ENCODE results near the gene DDRGK1. TPM values are rescaled to one million over a fixed set of nuclear protein-coding genes. Genes with fewer than 3 reads are reported as not detected.

Gene DDRGK1
- total and polyA plus RNA-seq, 2 donors from 2014 or later = 81.8 to 92.5 TPM

DNA sequence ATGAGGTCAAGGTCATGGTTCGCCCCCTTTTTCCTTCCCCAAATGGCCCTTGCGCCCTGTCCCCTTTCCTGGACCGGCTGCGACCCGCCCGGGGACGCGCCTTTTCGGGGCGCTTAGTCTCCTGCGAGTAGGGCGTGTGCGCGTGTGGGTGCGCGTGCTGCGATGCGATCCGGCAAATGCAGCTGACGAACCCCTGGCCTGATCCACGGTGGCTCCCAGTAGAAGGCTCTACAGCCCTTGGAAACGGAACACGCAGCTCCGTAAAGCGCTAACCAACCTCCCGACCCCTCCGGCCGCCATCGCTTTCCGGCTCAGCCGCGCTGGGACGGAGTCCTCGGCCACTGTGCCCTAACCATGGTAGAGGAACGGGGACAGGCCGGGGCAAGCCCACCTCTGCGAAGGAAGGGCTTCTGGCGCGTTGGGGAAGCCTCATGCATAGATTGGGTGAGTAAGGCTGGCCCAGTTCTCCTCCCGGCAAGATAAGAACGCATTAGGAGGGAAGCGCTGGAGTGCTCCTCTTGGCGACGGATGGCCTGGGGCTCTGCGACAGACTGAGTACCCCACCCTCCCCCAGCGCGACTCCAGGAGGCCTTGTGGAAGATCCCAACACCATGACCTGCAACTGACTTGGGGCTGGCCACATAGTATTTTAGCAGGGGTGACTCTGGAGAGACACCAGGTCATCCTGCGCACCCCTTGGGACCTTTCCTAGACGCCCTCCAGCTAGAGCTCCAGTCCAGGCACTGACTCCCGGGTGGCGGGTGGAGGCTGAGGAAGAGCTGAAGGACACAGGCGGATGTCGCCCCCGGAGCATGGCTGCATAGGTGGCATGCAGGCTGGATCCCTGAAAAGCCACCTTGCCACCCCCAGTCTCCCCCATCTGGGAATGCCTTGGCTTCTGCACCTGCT, 35.6 kb upstream of the DDRGK1 start:
- no peak overlapping the region for H3K9ac ChIP-seq (ENCODE audit: low read length in 3 of 3)
- FAIRE-seq = no peak
- no peaks in the 10 kb centered on the region for H3K9me3 ChIP-seq (ENCODE audit: control insufficient read depth in 2 of 3, insufficient read depth in 1 of 3, low read length in 3 of 3)
- peaks cover 0 to 2% (median 0%) of the 10 kb centered on the region in 3 donors for H3K4me1 ChIP-seq (ENCODE audit: control insufficient read depth in 2 of 3, insufficient read depth in 2 of 3, low read depth in 1 of 3, low read length in 3 of 3)
- intact Hi-C loops (cut with DNase I) = no loop called here
- no peak overlapping the region for H3K27ac ChIP-seq (ENCODE audit: low read depth in 2 of 2, low read length in 2 of 2)
- H3K27me3 ChIP-seq (ENCODE audit: control insufficient read depth, insufficient read depth, low read length) = peaks cover 16% of the 10 kb centered on the region
- no peak for DNase-seq
- TF ChIP-seq, protein P1, sequence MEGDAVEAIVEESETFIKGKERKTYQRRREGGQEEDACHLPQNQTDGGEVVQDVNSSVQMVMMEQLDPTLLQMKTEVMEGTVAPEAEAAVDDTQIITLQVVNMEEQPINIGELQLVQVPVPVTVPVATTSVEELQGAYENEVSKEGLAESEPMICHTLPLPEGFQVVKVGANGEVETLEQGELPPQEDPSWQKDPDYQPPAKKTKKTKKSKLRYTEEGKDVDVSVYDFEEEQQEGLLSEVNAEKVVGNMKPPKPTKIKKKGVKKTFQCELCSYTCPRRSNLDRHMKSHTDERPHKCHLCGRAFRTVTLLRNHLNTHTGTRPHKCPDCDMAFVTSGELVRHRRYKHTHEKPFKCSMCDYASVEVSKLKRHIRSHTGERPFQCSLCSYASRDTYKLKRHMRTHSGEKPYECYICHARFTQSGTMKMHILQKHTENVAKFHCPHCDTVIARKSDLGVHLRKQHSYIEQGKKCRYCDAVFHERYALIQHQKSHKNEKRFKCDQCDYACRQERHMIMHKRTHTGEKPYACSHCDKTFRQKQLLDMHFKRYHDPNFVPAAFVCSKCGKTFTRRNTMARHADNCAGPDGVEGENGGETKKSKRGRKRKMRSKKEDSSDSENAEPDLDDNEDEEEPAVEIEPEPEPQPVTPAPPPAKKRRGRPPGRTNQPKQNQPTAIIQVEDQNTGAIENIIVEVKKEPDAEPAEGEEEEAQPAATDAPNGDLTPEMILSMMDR (IDR thresholded peaks at IDR 0.05; ENCODE audit: borderline replicate concordance, extremely low read depth, insufficient read depth) = no peak
- no peaks in the 10 kb centered on the region for H3K36me3 ChIP-seq (ENCODE audit: control insufficient read depth in 2 of 3, insufficient read depth in 3 of 3, low read length in 3 of 3)
- H3K4me3 ChIP-seq (ENCODE audit: low read length in 3 of 3) = peak overlapping the region; percentile 26 to 57 (median 49)

DNA sequence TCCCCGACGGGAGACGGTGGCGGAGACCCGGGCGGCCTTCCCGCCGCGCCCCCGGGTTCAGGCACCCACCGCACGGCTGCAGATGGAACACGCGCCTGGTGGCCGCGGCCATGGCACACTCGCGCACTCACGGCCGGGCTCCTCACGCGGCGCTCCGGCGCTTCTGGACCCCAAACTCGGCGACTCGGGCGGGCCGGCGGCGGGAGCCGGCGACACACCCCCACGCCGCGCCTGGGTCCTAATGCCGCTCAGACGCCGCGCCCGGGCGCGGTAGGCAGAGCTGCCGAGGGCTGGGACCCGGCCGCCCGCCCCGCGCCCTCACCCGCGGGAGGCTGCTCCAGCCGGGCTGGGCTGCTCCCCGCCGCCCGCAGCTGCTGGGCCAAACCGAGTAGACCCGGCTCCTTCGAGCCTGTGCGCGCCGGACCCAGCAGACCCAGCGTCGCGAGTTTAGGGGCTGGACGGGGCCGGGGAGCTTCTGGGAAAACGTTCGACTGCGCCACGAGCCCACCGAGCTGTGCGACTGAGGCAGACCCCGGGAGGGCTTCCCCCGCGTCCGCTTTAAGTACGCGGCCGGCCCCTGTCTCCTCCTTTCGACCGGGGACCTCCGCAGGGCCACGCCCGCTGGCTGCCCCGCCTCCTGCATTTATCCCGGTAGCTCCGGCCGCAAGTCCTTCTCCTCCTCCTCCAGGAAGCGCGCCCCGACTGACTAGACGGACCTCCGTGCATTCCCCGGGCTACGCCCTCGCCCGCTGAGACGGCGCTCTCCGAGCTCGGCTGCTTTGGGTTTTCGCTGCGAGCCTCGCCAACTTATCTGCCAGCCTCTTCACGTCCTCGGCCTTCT, 34.8 kb upstream of the DDRGK1 start, which contains the start of gene SLC4A11:
Gene SLC4A11, minus strand, starts transcription at position 165 of the 841 bp plus-strand sequence. Its CDS starts 53 bp downstream, at position 112.
- intact Hi-C loops (cut with DNase I) = no loop called here
- Histone ChIP-seq H3K9ac (ENCODE audit: low read length in 3 of 3) (no peak within 1 kb of the TSS), H3K9me3 (ENCODE audit: control insufficient read depth in 2 of 3, insufficient read depth in 1 of 3, low read length in 3 of 3) (no peaks in the 10 kb centered on the region), H3K36me3 (ENCODE audit: control insufficient read depth in 2 of 3, insufficient read depth in 3 of 3, low read length in 3 of 3) (no peaks in the 10 kb centered on the region), H3K27me3 (ENCODE audit: control insufficient read depth, insufficient read depth, low read length) (peaks cover 16% of the 10 kb centered on the region), H3K4me3 (ENCODE audit: low read length in 3 of 3) (peak within 1 kb of the TSS; percentile 26 to 57 (median 49)), H3K27ac (ENCODE audit: low read depth in 2 of 2, low read length in 2 of 2) (no peak within 1 kb of the TSS), H3K4me1 (ENCODE audit: control insufficient read depth in 2 of 3, insufficient read depth in 2 of 3, low read depth in 1 of 3, low read length in 3 of 3) (peaks cover 0 to 2% (median 0%) of the 10 kb centered on the region in 3 donors)
- peak in 3 of 5 donors; percentile 39 to 89 (median 58) for DNase-seq
- TF ChIP-seq, protein P1 (IDR thresholded peaks at IDR 0.05; ENCODE audit: borderline replicate concordance, extremely low read depth, insufficient read depth) = no peak
- no peak for FAIRE-seq

DNA sequence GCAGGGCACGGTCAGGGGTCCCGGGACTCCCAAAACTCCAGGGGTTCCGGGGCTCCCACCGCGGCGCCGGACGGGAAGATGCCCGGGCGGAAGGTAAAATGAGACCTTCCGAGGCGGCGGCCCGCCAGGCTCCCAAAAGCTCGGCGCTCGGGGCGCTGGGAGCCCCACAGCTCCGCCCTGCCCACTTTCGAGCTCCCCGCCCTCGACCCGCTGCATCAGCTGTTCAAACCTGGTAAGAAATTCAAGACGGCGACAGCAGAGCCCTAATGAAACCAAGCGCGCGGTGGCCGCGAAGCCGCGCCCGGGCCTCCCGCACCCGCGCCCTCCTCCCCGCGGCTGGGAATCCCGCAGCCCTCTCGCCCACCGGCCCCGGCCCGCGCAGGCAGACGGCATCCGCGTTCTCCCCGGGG, 34.1 kb upstream of the DDRGK1 start:
- Histone ChIP-seq H3K27ac (ENCODE audit: low read depth in 2 of 2, low read length in 2 of 2) (no peak overlapping the region), H3K9me3 (ENCODE audit: control insufficient read depth in 2 of 3, insufficient read depth in 1 of 3, low read length in 3 of 3) (no peaks in the 10 kb centered on the region), H3K9ac (ENCODE audit: low read length in 3 of 3) (no peak overlapping the region), H3K4me3 (ENCODE audit: low read length in 3 of 3) (peak overlapping the region in 1 of 3 donors; percentile 57), H3K27me3 (ENCODE audit: control insufficient read depth, insufficient read depth, low read length) (peaks cover 16% of the 10 kb centered on the region), H3K4me1 (ENCODE audit: control insufficient read depth in 2 of 3, insufficient read depth in 2 of 3, low read depth in 1 of 3, low read length in 3 of 3) (peaks cover 0 to 2% (median 0%) of the 10 kb centered on the region in 3 donors), H3K36me3 (ENCODE audit: control insufficient read depth in 2 of 3, insufficient read depth in 3 of 3, low read length in 3 of 3) (no peaks in the 10 kb centered on the region)
- DNase-seq = peak in 3 of 5 donors; percentile 48 to 79 (median 63)
- intact Hi-C loops (cut with DNase I) = no loop called here
- no peak for FAIRE-seq
- TF ChIP-seq, protein P1 (IDR thresholded peaks at IDR 0.05; ENCODE audit: borderline replicate concordance, extremely low read depth, insufficient read depth) = no peak

All from kidney (tissue), 14 donors.